ENCODE results near the gene ARHGAP26. TPM values are rescaled to one million over a fixed set of nuclear protein-coding genes. Genes with fewer than 3 reads are reported as not detected.

ARHGAP26 gene
- total and polyA plus RNA-seq, 2 of the 4 experiments (the other 2 are of a cell fraction), result 0.54 to 0.56 TPM

DNA sequence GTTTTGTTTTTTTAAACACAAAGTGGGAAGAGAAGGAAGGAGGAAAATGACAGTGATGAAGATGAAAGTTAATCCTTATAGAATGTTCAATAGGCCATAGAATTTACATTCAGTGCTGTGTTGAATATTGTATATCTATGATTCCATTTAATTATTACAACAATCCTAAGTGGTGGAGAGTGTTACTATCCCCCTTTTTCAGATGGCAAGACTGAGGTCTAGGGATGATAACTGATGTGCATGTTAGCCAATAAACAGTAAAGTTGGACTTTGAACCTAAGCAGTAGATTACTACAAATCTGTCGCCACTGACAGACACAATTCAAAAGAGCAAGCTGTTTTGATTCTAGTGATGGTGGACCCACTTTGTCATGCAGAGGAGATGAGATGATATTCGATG, 237.9 kb downstream of the ARHGAP26 start:
- Histone ChIP-seq H3K56ac (ENCODE audit: extremely low read depth, insufficient read depth, low read length) (no peak overlapping the region), H3K27ac (ENCODE audit: insufficient read depth, low read length) (no peak overlapping the region), H2AK5ac (ENCODE audit: low read depth, low read length) (peak overlapping the region; percentile 63), H3K36me3 (ENCODE audit: control insufficient read depth, insufficient read depth, low read length) (no peaks in the 10 kb centered on the region), H3K9me3 (ENCODE audit: control insufficient read depth, insufficient read depth, low read length) (no peaks in the 10 kb centered on the region), H3K14ac (replicated peaks; ENCODE audit: low read depth, low read length) (peak overlapping the region; percentile 44; the same call in 1 of the 2 replicates), H2BK120ac (ENCODE audit: low read depth, low read length) (peak overlapping the region; percentile 37; the same call in 1 of the 2 replicates), H2BK20ac (ENCODE audit: low read depth, low read length) (peak overlapping the region; percentile 26; the same call in 1 of the 2 replicates), H4K20me1 (ENCODE audit: insufficient read depth, low read length) (no peaks in the 10 kb centered on the region), H2AFZ (replicated peaks; ENCODE audit: low read length, poor library complexity) (no peak overlapping the region), H3K4me3 (ENCODE audit: insufficient read depth, low read depth, low read length) (no peak overlapping the region), H4K91ac (ENCODE audit: insufficient read depth, low read depth, low read length) (no peak overlapping the region; the same call in 1 of the 2 replicates), H2BK15ac (ENCODE audit: low read depth, low read length) (peak overlapping the region; percentile 74; the same call in 2 of the 3 replicates), H3K4me2 (ENCODE audit: low read depth, low read length) (no peak overlapping the region), H3K9ac (ENCODE audit: low read depth, low read length) (no peak overlapping the region), H3K9me1 (ENCODE audit: insufficient read depth, low read length) (peaks cover 8% of the 10 kb centered on the region), H3K23ac (ENCODE audit: low read depth, low read length) (0 out of 2 replicates have a peak overlapping the region, but pooled peaks have one; percentile 8), H3K4ac (ENCODE audit: low read depth, low read length) (peak overlapping the region; percentile 58; the same call in 1 of the 2 replicates), H3K18ac (ENCODE audit: low read depth, low read length) (no peak overlapping the region; the same call in 1 of the 2 replicates), H2BK5ac (ENCODE audit: low read depth, low read length, poor library complexity, severe bottlenecking) (peak overlapping the region; percentile 68), H4K8ac (ENCODE audit: low read depth in 2 of 2, low read length in 2 of 2) (peak overlapping the region; percentile 1 to 42; a peak in 3 of 4 replicates), H3K4me1 (ENCODE audit: control insufficient read depth, insufficient read depth, low read length) (peaks cover 4% of the 10 kb centered on the region; the same call in 1 of the 2 replicates), H3K27me3 (ENCODE audit: control insufficient read depth, insufficient read depth, low read length) (no peaks in the 10 kb centered on the region), H2AK9ac (replicated peaks; ENCODE audit: low read depth, low read length, poor library complexity) (no peak overlapping the region), H3K79me1 (ENCODE audit: low read depth in 1 of 2, low read length in 2 of 2) (0 out of 4 replicates have a peak, but pooled peaks cover 0 to 4% of the 10 kb centered on the region in 2 experiments), H4K5ac (ENCODE audit: low read depth, low read length) (no peak overlapping the region; the same call in 1 of the 2 replicates)
- TF ChIP-seq, protein P1, sequence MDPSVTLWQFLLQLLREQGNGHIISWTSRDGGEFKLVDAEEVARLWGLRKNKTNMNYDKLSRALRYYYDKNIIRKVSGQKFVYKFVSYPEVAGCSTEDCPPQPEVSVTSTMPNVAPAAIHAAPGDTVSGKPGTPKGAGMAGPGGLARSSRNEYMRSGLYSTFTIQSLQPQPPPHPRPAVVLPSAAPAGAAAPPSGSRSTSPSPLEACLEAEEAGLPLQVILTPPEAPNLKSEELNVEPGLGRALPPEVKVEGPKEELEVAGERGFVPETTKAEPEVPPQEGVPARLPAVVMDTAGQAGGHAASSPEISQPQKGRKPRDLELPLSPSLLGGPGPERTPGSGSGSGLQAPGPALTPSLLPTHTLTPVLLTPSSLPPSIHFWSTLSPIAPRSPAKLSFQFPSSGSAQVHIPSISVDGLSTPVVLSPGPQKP (IDR thresholded peaks at IDR 0.05; ENCODE audit: borderline replicate concordance, low read depth, low read length), result no peak
- TF ChIP-seq RAD21 (IDR thresholded peaks at IDR 0.05; ENCODE audit: low read length) (no peak), MAFK (IDR thresholded peaks at IDR 0.05; ENCODE audit: low read depth, low read length) (no peak), FOS (IDR thresholded peaks at IDR 0.05; ENCODE audit: low read depth, low read length) (no peak)
- TF ChIP-seq, protein P2, sequence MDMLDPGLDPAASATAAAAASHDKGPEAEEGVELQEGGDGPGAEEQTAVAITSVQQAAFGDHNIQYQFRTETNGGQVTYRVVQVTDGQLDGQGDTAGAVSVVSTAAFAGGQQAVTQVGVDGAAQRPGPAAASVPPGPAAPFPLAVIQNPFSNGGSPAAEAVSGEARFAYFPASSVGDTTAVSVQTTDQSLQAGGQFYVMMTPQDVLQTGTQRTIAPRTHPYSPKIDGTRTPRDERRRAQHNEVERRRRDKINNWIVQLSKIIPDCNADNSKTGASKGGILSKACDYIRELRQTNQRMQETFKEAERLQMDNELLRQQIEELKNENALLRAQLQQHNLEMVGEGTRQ (IDR thresholded peaks at IDR 0.05; ENCODE audit: low read depth, low read length), result no peak
- BruUV-seq (replicated peaks), result no TSS peak
- 100% methylated on average over 1 of the region's 2 CpGs; no CpG with 5 or more reads in 1 of the 2 experiments for WGBS, 2 experiments (ENCODE audit: extremely low coverage in 2 of 2, insufficient read length in 1 of 2)
- intact Hi-C loops (cut with micrococcal nuclease) (loop anchor here (2.0 kb wide), 1 partner anchor 85 kb away; no protein-coding TSS in a partner anchor), dilution Hi-C loops (cut with HindIII; ENCODE audit: low sequenced_read_pairs, unreplicated experiment) (no loop called here), in situ Hi-C loops (cut with MboI; ENCODE audit: low sequenced_read_pairs) (loop anchor here (25.0 kb wide), 1 partner anchor 1179 kb away; no protein-coding TSS in a partner anchor)
- POLR2A ChIA-PET (ENCODE audit: unreplicated experiment), result no interaction called here
- ATAC-seq (ENCODE audit: low read depth) (no peak), DNase-seq (no peak)
- CTCF ChIA-PET, result no interaction called here
